Measurements from ENCODE around the gene SF3B1.

DNA sequence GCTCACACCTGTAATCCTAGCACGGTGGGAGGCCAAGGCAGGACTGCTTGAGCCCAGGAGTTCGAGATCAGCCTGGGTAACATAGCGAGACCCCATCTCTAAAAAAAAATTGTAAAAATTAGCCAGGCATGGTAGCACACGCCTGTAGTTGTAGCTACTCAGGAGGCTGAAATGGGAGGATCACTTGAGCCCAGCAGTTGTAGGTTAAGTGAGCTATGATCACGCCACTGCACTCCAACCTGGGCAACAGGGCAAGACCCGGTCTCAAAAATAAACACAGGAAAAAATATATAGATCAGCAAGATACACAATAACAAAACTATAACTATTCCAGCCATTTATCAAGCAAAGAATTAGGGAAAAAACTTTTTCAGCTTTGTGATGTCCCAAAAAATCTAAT, 3.0 kb downstream of the SF3B1 start:
- no peak for TF ChIP-seq SIN3A (IDR thresholded peaks at IDR 0.05; ENCODE audit: borderline replicate concordance, insufficient read depth, low read length)
- TF ChIP-seq POLR2AphosphoS5 (IDR thresholded peaks at IDR 0.05; ENCODE audit: low read depth, low read length), result no peak
- TF ChIP-seq, protein P1, sequence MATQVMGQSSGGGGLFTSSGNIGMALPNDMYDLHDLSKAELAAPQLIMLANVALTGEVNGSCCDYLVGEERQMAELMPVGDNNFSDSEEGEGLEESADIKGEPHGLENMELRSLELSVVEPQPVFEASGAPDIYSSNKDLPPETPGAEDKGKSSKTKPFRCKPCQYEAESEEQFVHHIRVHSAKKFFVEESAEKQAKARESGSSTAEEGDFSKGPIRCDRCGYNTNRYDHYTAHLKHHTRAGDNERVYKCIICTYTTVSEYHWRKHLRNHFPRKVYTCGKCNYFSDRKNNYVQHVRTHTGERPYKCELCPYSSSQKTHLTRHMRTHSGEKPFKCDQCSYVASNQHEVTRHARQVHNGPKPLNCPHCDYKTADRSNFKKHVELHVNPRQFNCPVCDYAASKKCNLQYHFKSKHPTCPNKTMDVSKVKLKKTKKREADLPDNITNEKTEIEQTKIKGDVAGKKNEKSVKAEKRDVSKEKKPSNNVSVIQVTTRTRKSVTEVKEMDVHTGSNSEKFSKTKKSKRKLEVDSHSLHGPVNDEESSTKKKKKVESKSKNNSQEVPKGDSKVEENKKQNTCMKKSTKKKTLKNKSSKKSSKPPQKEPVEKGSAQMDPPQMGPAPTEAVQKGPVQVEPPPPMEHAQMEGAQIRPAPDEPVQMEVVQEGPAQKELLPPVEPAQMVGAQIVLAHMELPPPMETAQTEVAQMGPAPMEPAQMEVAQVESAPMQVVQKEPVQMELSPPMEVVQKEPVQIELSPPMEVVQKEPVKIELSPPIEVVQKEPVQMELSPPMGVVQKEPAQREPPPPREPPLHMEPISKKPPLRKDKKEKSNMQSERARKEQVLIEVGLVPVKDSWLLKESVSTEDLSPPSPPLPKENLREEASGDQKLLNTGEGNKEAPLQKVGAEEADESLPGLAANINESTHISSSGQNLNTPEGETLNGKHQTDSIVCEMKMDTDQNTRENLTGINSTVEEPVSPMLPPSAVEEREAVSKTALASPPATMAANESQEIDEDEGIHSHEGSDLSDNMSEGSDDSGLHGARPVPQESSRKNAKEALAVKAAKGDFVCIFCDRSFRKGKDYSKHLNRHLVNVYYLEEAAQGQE (IDR thresholded peaks at IDR 0.05; ENCODE audit: insufficient read depth in 1 of 2, low read depth in 2 of 2, low read length in 2 of 2), result no peak
- no peak for TF ChIP-seq FOXP2 (optimal IDR thresholded peaks at IDR 0.05; ENCODE audit: borderline replicate concordance, extremely low read depth, extremely low read length, insufficient read depth)
